ENCODE results near the gene HMCN1.

- no peak for TF ChIP-seq CTCF (conservative IDR thresholded peaks at IDR 0.05)
- TF ChIP-seq EZH2 (IDR thresholded peaks at IDR 0.05; ENCODE audit: low read depth) = no peak
Observed at GRCh38 chr1:185991266-185991665, 257.1 kb downstream of the HMCN1 start.
